HepG2 (cell line): ENCODE measurements around the gene LHX3. TPM values are rescaled to one million over a fixed set of nuclear protein-coding genes. Genes with fewer than 3 reads are reported as not detected.

Experiments
- HES4 ChIP-seq: sonication (generic); formaldehyde crosslinking; IDR thresholded peaks from 2 replicates; pipeline ENCODE4 v1.9.0; 2021; ENCODE audit warnings: mild to moderate bottlenecking, missing genetic modification reagents, borderline replicate concordance
- JARID2 ChIP-seq: sonication (generic); formaldehyde crosslinking; IDR thresholded peaks from 2 replicates; pipeline ENCODE4 v1.8.1; 2023; ENCODE audit warnings: missing genetic modification reagents, inconsistent platforms; ENCODE audit not compliant: insufficient replicate concordance
- NFYB ChIP-seq: sonication (generic); formaldehyde crosslinking; IDR thresholded peaks from 2 replicates; pipeline ENCODE4 v1.4.0; 2020; ENCODE audit warnings: missing genetic modification reagents
- RFX1 ChIP-seq: fragments of 450-650 bp; IDR thresholded peaks from 2 replicates; pipeline ENCODE4 v1.6.1; 2017
- SNAPC2 ChIP-seq: sonication (generic); formaldehyde crosslinking; IDR thresholded peaks from 2 replicates; pipeline ENCODE4 v1.8.1; 2022; ENCODE audit warnings: mild to moderate bottlenecking, missing genetic modification reagents
- SOX13 ChIP-seq, 3 experiments: fragments of 450-650 bp in 1 of 3; sonication (generic) in 1 of 3; formaldehyde crosslinking in 1 of 3; IDR thresholded peaks in 2 of 3; conservative IDR thresholded peaks in 1 of 3; 2 replicates each; pipeline versions ENCODE4 v1.5.0 to v1.6.1; 2016 to 2020; ENCODE audit warnings: antibody characterized with exemption in 1 of 3, mild to moderate bottlenecking in 1 of 3, missing compliant biosample characterization in 1 of 3, missing genetic modification reagents in 1 of 3, moderate library complexity in 1 of 3
- STAT5B ChIP-seq: sonication (generic); formaldehyde crosslinking; IDR thresholded peaks from 2 replicates; pipeline ENCODE4 v1.4.0; 2020; ENCODE audit warnings: missing genetic modification reagents
- THAP11 ChIP-seq: IDR thresholded peaks from 2 replicates; pipeline ENCODE4 v1.6.1; 2016; ENCODE audit warnings: missing biosample characterization, missing genetic modification reagents
- ZBTB20 ChIP-seq: sonication (generic); formaldehyde crosslinking; IDR thresholded peaks from 2 replicates; pipeline ENCODE4 v1.8.1; 2023; ENCODE audit warnings: missing genetic modification reagents, low read depth, mild to moderate bottlenecking, borderline replicate concordance
- ZNF773 ChIP-seq: sonication (generic); formaldehyde crosslinking; IDR thresholded peaks from 2 replicates; pipeline ENCODE4 v1.4.0; 2020; ENCODE audit warnings: missing genetic modification reagents, borderline replicate concordance
- polyA plus RNA-seq, 8 experiments: library from polyadenylated mRNA; depleted of rRNA in 3 of 8; stranded (reverse) in 7 of 8; unstranded in 1 of 8; fragments of >200 nt; fragmentation: Illumina TruSeq in 4 of 8; extraction: Trizol in 4 of 8; gene quantifications; 2 replicates each; pipeline versions ENCODE4 v1.2.1 to v1.2.3, GENCODE V29; 2011 to 2016; ENCODE audit warnings: low read depth in 4 of 8, missing spikeins in 1 of 8, mixed read lengths in 1 of 8; ENCODE audit not compliant: insufficient read depth in 1 of 8
- total RNA-seq, 5 experiments: library from RNA; depleted of rRNA; stranded (reverse); fragments of >200 nt; fragmentation: Illumina TruSeq; extraction: Trizol; gene quantifications; 2 replicates each; pipeline ENCODE4 v1.2.3, GENCODE V29; 2016; ENCODE audit warnings: low read depth in 1 of 5
- TF ChIP-seq, protein P1 (sequence below): IDR thresholded peaks from 2 replicates; pipeline ENCODE4 v1.6.1; 2018; ENCODE audit warnings: missing genetic modification reagents, mild to moderate bottlenecking, missing compliant biosample characterization
- TF ChIP-seq, protein P2 (sequence below): IDR thresholded peaks from 2 replicates; pipeline ENCODE4 v1.6.1; 2016
- TF ChIP-seq, protein P3 (sequence below): sonication (generic); formaldehyde crosslinking; IDR thresholded peaks from 2 replicates; pipeline ENCODE4; 2020; ENCODE audit warnings: missing genetic modification reagents, mild to moderate bottlenecking, borderline replicate concordance
- TF ChIP-seq, protein P4 (sequence below): sonication (generic); formaldehyde crosslinking; IDR thresholded peaks from 2 replicates; pipeline ENCODE4 v1.5.0; 2020; ENCODE audit warnings: mild to moderate bottlenecking, low read depth, missing genetic modification reagents, borderline replicate concordance
- TF ChIP-seq, protein P5 (sequence below): sonication (generic); formaldehyde crosslinking; IDR thresholded peaks from 2 replicates; pipeline ENCODE4 v1.4.0; 2020; ENCODE audit warnings: missing genetic modification reagents

The LHX3 gene
- total and polyA plus RNA-seq, 2 of the 13 experiments (the other 11 are each of a cell fraction or from before 2014, with no cell fraction given) = not detected

DNA sequence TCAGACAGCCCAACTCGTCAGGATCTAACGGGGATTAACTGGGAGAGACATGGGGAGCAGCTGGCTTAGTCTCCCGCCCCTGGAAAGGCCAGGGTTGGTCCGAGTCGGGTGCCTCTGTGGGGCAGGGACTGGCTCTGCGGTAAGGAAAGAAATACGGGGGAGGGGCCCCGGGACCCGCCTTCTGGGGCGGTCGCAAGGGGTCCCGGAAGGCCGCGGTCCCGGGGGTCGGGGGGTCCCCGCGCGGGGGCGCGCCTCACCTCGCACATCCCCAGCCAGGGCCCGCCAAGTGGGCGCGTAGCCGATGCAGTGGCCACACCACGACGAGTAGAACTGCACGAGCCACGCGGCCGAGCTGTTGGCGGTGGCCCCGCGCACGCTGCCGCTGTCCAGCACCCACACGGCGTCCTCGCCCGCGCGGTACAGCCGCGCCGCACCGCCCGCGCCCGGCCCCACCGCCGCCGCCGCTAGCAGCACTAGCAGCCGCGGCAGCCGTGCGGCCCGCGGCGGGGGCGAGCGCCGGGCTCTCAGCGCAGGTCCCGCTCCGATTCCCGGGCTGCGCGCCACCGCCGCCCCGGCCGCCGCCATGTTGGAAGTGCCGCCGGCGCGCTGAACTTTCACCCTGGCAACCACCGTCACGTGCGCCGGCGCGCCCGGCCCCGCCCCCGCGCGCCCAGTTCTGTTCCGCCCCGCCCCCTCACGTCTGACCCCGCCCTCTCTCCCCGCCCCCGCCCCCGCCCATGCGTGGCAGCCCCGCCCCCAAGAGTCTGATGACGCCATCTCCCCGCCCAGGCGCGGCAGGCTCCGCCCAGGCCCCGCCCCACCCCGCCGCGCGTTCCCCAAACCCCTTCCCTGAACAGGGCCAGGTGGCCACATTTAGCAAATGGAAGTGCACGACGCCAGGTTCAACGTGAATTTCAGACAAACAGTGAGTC, 40.6 kb upstream of the LHX3 start, which contains the start of gene QSOX2 (continued):
- TF ChIP-seq HES4 (peak; percentile 38; the same call in 1 of the 2 replicates), SNAPC2 (CRISPR knock-in tag) (no peak), THAP11 (CRISPR knock-in tag) (0 out of 2 replicates have a peak, but pooled peaks have one; percentile 14), JARID2 (CRISPR knock-in tag) (no peak), ZBTB20 (CRISPR knock-in tag) (no peak), SOX13 (IDR thresholded peaks at IDR 0.05) (no peak), SOX13 (CRISPR knock-in tag; conservative IDR thresholded peaks at IDR 0.05 in 1 of 2, IDR thresholded peaks at IDR 0.05 in 1 of 2) (0 out of 4 replicates have a peak, but pooled peaks of 1 of the 2 experiments have one; percentile 15), ZNF773 (CRISPR knock-in tag) (peak; percentile 87; the same call in 1 of the 2 replicates), STAT5B (no peak), NFYB (CRISPR knock-in tag) (no peak), RFX1 (no peak)
- TF ChIP-seq, protein P1, sequence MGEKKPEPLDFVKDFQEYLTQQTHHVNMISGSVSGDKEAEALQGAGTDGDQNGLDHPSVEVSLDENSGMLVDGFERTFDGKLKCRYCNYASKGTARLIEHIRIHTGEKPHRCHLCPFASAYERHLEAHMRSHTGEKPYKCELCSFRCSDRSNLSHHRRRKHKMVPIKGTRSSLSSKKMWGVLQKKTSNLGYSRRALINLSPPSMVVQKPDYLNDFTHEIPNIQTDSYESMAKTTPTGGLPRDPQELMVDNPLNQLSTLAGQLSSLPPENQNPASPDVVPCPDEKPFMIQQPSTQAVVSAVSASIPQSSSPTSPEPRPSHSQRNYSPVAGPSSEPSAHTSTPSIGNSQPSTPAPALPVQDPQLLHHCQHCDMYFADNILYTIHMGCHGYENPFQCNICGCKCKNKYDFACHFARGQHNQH = no peak
- TF ChIP-seq, protein P2, sequence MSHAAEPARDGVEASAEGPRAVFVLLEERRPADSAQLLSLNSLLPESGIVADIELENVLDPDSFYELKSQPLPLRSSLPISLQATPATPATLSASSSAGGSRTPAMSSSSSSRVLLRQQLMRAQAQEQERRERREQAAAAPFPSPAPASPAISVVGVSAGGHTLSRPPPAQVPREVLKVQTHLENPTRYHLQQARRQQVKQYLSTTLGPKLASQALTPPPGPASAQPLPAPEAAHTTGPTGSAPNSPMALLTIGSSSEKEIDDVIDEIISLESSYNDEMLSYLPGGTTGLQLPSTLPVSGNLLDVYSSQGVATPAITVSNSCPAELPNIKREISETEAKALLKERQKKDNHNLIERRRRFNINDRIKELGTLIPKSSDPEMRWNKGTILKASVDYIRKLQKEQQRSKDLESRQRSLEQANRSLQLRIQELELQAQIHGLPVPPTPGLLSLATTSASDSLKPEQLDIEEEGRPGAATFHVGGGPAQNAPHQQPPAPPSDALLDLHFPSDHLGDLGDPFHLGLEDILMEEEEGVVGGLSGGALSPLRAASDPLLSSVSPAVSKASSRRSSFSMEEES (CRISPR knock-in tag) = 0 out of 2 replicates have a peak, but pooled peaks have one; percentile 47
- TF ChIP-seq, protein P3, sequence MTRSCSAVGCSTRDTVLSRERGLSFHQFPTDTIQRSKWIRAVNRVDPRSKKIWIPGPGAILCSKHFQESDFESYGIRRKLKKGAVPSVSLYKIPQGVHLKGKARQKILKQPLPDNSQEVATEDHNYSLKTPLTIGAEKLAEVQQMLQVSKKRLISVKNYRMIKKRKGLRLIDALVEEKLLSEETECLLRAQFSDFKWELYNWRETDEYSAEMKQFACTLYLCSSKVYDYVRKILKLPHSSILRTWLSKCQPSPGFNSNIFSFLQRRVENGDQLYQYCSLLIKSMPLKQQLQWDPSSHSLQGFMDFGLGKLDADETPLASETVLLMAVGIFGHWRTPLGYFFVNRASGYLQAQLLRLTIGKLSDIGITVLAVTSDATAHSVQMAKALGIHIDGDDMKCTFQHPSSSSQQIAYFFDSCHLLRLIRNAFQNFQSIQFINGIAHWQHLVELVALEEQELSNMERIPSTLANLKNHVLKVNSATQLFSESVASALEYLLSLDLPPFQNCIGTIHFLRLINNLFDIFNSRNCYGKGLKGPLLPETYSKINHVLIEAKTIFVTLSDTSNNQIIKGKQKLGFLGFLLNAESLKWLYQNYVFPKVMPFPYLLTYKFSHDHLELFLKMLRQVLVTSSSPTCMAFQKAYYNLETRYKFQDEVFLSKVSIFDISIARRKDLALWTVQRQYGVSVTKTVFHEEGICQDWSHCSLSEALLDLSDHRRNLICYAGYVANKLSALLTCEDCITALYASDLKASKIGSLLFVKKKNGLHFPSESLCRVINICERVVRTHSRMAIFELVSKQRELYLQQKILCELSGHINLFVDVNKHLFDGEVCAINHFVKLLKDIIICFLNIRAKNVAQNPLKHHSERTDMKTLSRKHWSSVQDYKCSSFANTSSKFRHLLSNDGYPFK = no peak
- TF ChIP-seq, protein P4, sequence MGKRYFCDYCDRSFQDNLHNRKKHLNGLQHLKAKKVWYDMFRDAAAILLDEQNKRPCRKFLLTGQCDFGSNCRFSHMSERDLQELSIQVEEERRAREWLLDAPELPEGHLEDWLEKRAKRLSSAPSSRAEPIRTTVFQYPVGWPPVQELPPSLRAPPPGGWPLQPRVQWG = no peak
- TF ChIP-seq, protein P5, sequence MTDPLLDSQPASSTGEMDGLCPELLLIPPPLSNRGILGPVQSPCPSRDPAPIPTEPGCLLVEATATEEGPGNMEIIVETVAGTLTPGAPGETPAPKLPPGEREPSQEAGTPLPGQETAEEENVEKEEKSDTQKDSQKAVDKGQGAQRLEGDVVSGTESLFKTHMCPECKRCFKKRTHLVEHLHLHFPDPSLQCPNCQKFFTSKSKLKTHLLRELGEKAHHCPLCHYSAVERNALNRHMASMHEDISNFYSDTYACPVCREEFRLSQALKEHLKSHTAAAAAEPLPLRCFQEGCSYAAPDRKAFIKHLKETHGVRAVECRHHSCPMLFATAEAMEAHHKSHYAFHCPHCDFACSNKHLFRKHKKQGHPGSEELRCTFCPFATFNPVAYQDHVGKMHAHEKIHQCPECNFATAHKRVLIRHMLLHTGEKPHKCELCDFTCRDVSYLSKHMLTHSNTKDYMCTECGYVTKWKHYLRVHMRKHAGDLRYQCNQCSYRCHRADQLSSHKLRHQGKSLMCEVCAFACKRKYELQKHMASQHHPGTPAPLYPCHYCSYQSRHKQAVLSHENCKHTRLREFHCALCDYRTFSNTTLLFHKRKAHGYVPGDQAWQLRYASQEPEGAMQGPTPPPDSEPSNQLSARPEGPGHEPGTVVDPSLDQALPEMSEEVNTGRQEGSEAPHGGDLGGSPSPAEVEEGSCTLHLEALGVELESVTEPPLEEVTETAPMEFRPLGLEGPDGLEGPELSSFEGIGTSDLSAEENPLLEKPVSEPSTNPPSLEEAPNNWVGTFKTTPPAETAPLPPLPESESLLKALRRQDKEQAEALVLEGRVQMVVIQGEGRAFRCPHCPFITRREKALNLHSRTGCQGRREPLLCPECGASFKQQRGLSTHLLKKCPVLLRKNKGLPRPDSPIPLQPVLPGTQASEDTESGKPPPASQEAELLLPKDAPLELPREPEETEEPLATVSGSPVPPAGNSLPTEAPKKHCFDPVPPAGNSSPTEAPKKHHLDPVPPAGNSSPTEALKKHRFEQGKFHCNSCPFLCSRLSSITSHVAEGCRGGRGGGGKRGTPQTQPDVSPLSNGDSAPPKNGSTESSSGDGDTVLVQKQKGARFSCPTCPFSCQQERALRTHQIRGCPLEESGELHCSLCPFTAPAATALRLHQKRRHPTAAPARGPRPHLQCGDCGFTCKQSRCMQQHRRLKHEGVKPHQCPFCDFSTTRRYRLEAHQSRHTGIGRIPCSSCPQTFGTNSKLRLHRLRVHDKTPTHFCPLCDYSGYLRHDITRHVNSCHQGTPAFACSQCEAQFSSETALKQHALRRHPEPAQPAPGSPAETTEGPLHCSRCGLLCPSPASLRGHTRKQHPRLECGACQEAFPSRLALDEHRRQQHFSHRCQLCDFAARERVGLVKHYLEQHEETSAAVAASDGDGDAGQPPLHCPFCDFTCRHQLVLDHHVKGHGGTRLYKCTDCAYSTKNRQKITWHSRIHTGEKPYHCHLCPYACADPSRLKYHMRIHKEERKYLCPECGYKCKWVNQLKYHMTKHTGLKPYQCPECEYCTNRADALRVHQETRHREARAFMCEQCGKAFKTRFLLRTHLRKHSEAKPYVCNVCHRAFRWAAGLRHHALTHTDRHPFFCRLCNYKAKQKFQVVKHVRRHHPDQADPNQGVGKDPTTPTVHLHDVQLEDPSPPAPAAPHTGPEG (CRISPR knock-in tag) = peak; percentile 48; the same call in 1 of the 2 replicates
